ENCODE results near the gene TLR9. TPM values are rescaled to one million over a fixed set of nuclear protein-coding genes. Genes with fewer than 3 reads are reported as not detected.

Gene TLR9
- total RNA-seq, 6 experiments from 2014 or later: not detected

DNA sequence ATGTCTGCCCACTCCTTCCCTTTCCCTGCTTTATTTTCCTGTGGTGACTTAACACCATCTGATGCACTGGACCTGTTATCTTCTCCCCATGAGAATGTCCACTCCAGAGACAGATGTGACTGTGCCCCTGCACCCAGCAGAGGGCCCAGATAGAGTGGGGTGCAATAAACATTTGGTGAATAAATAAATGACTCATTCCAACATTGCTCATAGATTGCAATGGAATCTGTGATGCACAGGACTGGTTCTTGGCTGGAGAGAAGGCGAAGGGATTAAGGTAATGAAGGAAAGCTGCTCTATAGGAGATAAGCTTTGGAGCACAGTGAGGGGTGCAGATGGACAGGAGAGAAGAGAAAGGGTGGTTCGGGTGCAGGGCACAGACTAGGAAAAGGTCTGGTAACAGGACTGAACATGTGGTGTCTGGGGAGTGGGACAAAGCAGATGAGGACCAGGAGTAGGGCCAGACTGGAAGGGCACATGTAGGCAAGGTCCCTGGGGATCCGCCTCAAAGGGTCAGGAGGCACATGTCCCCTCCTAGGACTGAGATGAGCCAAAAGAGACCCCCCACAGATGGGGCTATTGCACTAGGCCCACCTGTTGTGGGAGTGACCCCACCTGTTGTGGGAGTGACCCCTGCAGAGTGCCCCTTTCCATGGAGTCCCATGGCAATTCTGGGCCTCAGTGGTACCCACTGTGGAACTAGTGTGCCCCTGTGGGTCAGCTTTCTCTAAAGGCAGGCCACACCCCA is 53.8 kb downstream of the TLR9 start:
- Mint-ChIP-seq H3K4me3 (peak overlapping the region; percentile 22; the same call in 1 of the 2 replicates), H3K27ac (peak overlapping the region; percentile 63), H3K27me3 (ENCODE audit: insufficient read depth) (peaks cover 7% of the 10 kb centered on the region), H3K9me3 (no peaks in the 10 kb centered on the region), H3K4me1 (ENCODE audit: low read depth) (peaks cover 17% of the 10 kb centered on the region), H3K36me3 (ENCODE audit: low read depth) (no peaks in the 10 kb centered on the region)
- peak; percentile 65 for DNase-seq
- TF ChIP-seq, protein P1, sequence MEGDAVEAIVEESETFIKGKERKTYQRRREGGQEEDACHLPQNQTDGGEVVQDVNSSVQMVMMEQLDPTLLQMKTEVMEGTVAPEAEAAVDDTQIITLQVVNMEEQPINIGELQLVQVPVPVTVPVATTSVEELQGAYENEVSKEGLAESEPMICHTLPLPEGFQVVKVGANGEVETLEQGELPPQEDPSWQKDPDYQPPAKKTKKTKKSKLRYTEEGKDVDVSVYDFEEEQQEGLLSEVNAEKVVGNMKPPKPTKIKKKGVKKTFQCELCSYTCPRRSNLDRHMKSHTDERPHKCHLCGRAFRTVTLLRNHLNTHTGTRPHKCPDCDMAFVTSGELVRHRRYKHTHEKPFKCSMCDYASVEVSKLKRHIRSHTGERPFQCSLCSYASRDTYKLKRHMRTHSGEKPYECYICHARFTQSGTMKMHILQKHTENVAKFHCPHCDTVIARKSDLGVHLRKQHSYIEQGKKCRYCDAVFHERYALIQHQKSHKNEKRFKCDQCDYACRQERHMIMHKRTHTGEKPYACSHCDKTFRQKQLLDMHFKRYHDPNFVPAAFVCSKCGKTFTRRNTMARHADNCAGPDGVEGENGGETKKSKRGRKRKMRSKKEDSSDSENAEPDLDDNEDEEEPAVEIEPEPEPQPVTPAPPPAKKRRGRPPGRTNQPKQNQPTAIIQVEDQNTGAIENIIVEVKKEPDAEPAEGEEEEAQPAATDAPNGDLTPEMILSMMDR (IDR thresholded peaks at IDR 0.05): peak; percentile 52

Small RNA genes lying within 50 kb of the gene (microRNA-seq; reads per million reads assigned to microRNA genes)
- 36,481 reads per million, percentile 99 among the genes with 10 or more reads in this experiment for gene MIRLET7G

Other genes starting within 250 kb of the TLR9 start
- 10 to 100 TPM; 40.0 to 49.2 (median 41.5) TPM for gene ACY1, start 242.1 kb downstream of the TLR9 start, total RNA-seq (2021; fragmentation: NEBNext Ultra II Directional; extraction: Animal tissue kit (Norgen Biotek cat#: 25700))
- gene RPL29, start 229.8 kb downstream of the TLR9 start, total RNA-seq (2021; fragmentation: NEBNext Ultra II Directional; extraction: Animal tissue kit (Norgen Biotek cat#: 25700)): 1,000 to 10,000 TPM; 1,011 to 1,270 (median 1,111) TPM
- 10 to 100 TPM; 31.7 to 43.3 (median 37.4) TPM for gene DUSP7, start 169.1 kb downstream of the TLR9 start, total RNA-seq (2021; fragmentation: NEBNext Ultra II Directional; extraction: Animal tissue kit (Norgen Biotek cat#: 25700))
- gene POC1A, start 71.2 kb downstream of the TLR9 start, total RNA-seq (2021; fragmentation: NEBNext Ultra II Directional; extraction: Animal tissue kit (Norgen Biotek cat#: 25700)): 10 to 100 TPM; 11.0 to 21.3 (median 20.5) TPM
- 10 to 100 TPM; 31.5 to 39.1 (median 35.1) TPM for gene ALAS1, start 27.5 kb downstream of the TLR9 start, total RNA-seq (2021; fragmentation: NEBNext Ultra II Directional; extraction: Animal tissue kit (Norgen Biotek cat#: 25700))
- gene TWF2, start 13.5 kb upstream of the TLR9 start, total RNA-seq (2021; fragmentation: NEBNext Ultra II Directional; extraction: Animal tissue kit (Norgen Biotek cat#: 25700)): 10 to 100 TPM; 73.9 to 83.0 (median 80.7) TPM
- 10 to 100 TPM; 20.8 to 23.4 (median 20.9) TPM for gene PPM1M, start 20.1 kb upstream of the TLR9 start, total RNA-seq (2021; fragmentation: NEBNext Ultra II Directional; extraction: Animal tissue kit (Norgen Biotek cat#: 25700))
- gene WDR82, start 53.0 kb upstream of the TLR9 start, total RNA-seq (2021; fragmentation: NEBNext Ultra II Directional; extraction: Animal tissue kit (Norgen Biotek cat#: 25700)): 10 to 100 TPM; 55.2 to 62.0 (median 58.6) TPM
- gene GLYCTK, start 62.2 kb upstream of the TLR9 start, total RNA-seq (2021; fragmentation: NEBNext Ultra II Directional; extraction: Animal tissue kit (Norgen Biotek cat#: 25700)): 1 to 10 TPM; 7.0 to 9.9 (median 8.7) TPM
- gene DNAH1, start 90.7 kb upstream of the TLR9 start, total RNA-seq (2021; fragmentation: NEBNext Ultra II Directional; extraction: Animal tissue kit (Norgen Biotek cat#: 25700)): 1 to 10 TPM; 1.4 to 2.1 (median 1.8) TPM
- gene BAP1, start 184.4 kb upstream of the TLR9 start, total RNA-seq (2021; fragmentation: NEBNext Ultra II Directional; extraction: Animal tissue kit (Norgen Biotek cat#: 25700)): 10 to 100 TPM; 58.5 to 72.8 (median 64.1) TPM
- 1 to 10 TPM; 2.9 to 5.0 (median 4.2) TPM for gene PHF7, start 185.0 kb upstream of the TLR9 start, total RNA-seq (2021; fragmentation: NEBNext Ultra II Directional; extraction: Animal tissue kit (Norgen Biotek cat#: 25700))
- not detected for gene SEMA3G, start 219.5 kb upstream of the TLR9 start, total RNA-seq (2021; fragmentation: NEBNext Ultra II Directional; extraction: Animal tissue kit (Norgen Biotek cat#: 25700))
- under 1 TPM in 4 of 6 experiments, not detected in 2; 0.35 to 0.55 (median 0.53) TPM for gene TNNC1, start 228.4 kb upstream of the TLR9 start, total RNA-seq (2021; fragmentation: NEBNext Ultra II Directional; extraction: Animal tissue kit (Norgen Biotek cat#: 25700))
- gene NISCH, start 230.0 kb upstream of the TLR9 start, total RNA-seq (2021; fragmentation: NEBNext Ultra II Directional; extraction: Animal tissue kit (Norgen Biotek cat#: 25700)): 10 to 100 TPM; 46.4 to 62.5 (median 55.8) TPM

Data from HFFc6 (cell line).